Effector memory CD8-positive, alpha-beta T cell (primary cell): ENCODE data around the gene HM13.
"Not testable (repeated sequence)": the region's sequence is repeated elsewhere in the genome, so short reads cannot be mapped to it uniquely, and the experiment has no call there.

Source experiments
- ATAC-seq: fragments of 150-1000 bp; cut with Tn5 transposase; replicated peaks from 2 replicates; pipeline ENCODE4 v1.10.0; 2021; ENCODE audit warnings: mild to moderate bottlenecking, moderate library complexity
- DNase-seq, 3 experiments: peaks; one replicate each; pipeline ENCODE4 v3.0.0; 2021
- H3K27ac Mint-ChIP-seq, 2 donors: one replicate each; pipeline ENCODE4 v1.8.0; 2022; ENCODE audit warnings: mild to moderate bottlenecking in 2 of 2, mixed read lengths in 2 of 2, moderate library complexity in 2 of 2
- H3K27me3 Mint-ChIP-seq, 2 donors: one replicate each; pipeline ENCODE4 v1.8.0; 2022; ENCODE audit warnings: mixed read lengths in 2 of 2
- H3K36me3 Mint-ChIP-seq: one replicate; pipeline ENCODE4 v1.8.0; 2022; ENCODE audit warnings: mild to moderate bottlenecking, moderate library complexity, mixed read lengths; ENCODE audit not compliant: insufficient read depth
- H3K4me1 Mint-ChIP-seq, 2 donors: one replicate each; pipeline ENCODE4 v1.8.0; 2022; ENCODE audit warnings: low read depth in 2 of 2, mixed read lengths in 2 of 2
- H3K4me3 Mint-ChIP-seq, 2 donors: one replicate each; pipeline ENCODE4 v1.8.0; 2022; ENCODE audit warnings: mild to moderate bottlenecking in 2 of 2, mixed read lengths in 2 of 2, moderate library complexity in 2 of 2
- H3K9me3 Mint-ChIP-seq, 2 donors: one replicate each; pipeline ENCODE4 v1.8.0; 2022; ENCODE audit warnings: mixed read lengths in 2 of 2
- total RNA-seq, 9 experiments: gene quantifications; one replicate each; lab custom pipeline; 2026; lab: John Stamatoyannopoulos, UW

HM13 gene, protein sequence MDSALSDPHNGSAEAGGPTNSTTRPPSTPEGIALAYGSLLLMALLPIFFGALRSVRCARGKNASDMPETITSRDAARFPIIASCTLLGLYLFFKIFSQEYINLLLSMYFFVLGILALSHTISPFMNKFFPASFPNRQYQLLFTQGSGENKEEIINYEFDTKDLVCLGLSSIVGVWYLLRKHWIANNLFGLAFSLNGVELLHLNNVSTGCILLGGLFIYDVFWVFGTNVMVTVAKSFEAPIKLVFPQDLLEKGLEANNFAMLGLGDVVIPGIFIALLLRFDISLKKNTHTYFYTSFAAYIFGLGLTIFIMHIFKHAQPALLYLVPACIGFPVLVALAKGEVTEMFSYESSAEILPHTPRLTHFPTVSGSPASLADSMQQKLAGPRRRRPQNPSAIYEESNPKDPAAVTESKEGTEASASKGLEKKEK
- 59.0 to 143 (median 105) reads per million in 9 experiments for total RNA-seq

DNA sequence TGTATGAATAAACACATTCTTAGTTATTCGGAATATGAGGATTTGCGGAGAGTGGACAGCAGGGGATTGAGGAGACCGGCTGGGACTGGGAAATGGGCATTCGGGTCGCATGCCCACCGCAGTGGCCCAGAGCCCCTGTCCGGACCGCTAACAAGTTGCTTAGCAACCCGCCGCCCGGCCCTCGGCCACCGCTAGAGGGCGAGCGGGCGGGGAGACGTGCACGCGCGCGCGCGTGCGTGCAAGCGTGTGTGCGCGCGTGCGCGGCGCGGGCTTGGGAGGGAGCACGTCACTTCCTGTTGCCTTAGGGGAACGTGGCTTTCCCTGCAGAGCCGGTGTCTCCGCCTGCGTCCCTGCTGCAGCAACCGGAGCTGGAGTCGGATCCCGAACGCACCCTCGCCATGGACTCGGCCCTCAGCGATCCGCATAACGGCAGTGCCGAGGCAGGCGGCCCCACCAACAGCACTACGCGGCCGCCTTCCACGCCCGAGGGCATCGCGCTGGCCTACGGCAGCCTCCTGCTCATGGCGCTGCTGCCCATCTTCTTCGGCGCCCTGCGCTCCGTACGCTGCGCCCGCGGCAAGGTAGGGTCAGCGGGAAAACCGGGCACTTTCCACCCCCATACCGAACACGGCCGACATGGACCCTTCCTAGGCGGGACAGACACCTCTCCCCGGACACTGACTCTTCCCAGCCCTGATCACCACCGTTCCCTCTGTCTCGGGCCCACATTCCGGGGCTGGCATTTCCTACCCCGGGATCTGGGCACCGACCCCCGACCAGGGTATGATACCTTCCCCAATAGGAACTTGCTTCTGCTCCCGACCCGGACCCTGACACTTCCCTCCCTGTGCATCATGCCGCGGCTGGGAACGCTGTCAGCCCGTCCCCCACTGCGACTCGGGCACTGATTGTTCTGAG lies at the start of gene HM13:
HM13 (plus strand) TSS at position 289 of the 918 bp plus-strand sequence; CDS start at position 399, 110 bp downstream.
- ATAC-seq = peak; percentile 88

DNA sequence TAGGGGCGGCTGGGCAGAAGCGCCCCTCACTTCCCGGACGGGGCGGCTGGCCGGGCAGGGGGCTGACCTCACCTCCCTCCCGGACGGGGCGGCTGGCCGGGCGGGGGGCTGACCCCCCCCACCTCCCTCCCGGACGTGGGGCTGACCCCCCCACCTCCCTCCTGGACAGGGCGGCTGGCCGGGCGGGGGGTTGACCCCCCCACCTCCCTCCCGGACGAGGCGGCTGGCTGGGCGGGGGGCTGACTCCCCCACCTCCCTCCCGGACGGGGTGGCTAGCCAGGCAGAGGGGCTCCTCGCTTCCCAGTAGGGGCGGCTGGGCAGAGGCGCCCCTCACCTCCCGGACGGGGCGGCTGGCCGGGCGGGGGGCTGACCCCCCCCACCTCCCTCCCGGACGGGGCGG lies 43.3 kb upstream of the HM13 start:
- H3K36me3 Mint-ChIP-seq, DNase-seq, ATAC-seq, H3K4me1 Mint-ChIP-seq, H3K9me3 Mint-ChIP-seq, H3K4me3 Mint-ChIP-seq, H3K27ac Mint-ChIP-seq: not testable (repeated sequence)
- H3K27me3 Mint-ChIP-seq = peaks cover 27 to 54% of the 10 kb centered on the region in 2 donors

More for the DNA sequence above, at the start of gene HM13:
- Mint-ChIP-seq H3K36me3 (peaks cover 7% of the 10 kb centered on the region), H3K27ac (no peak within 1 kb of the TSS), H3K9me3 (no peaks in the 10 kb centered on the region), H3K4me1 (peaks cover 4 to 10% of the 10 kb centered on the region in 2 donors), H3K27me3 (peaks cover under 1 to 2% of the 10 kb centered on the region in 2 donors), H3K4me3 (no peak within 1 kb of the TSS)
- DNase-seq = peak; percentile 82 to 83 (median 83)

DNA sequence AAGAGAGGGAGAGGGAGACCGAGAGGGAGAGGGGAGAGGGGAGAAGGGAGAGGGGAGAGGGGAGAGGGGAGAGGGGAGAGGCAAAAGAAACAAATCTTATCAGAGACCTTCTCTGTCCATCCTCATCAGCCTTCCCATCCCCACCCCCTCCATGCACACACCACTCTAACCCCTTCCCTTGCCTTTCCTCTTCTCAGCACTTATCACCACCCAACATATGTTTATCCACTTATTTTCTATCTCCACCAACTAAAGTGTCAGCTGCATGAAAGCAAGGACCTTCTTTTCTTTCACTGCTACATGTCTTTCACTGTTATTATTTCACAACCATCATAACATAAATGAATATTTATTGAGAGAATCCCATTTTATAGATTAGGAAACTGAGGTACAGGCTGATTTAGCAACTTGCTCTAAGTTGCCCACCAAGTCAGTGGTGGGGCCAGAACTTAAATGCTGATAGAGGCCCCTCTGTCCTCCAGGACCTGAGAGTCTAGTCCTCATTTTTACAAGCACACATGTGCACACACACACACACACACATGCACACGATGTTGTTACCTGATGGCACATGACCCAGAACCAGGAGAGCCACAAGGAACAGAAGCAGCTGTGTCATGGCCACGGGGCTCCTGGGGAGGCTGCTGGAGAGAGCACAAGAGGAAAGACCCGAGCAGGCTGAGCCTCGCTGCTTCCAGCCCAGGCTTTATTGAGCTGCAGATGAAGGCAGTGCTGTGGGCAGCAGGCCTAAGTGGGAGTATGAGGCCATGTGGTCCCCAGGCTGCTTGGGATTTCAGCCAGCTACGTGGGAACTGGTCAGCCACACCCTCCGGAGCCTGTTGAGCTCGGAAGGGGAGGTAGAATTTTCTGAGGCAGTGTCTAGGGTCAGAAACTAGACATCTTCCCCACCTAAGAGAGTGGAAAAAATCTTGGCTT lies 41.6 kb upstream of the HM13 start:
- H3K27ac Mint-ChIP-seq = no peak overlapping the region
- ATAC-seq (no peak), DNase-seq (no peak)
- no peaks in the 10 kb centered on the region for H3K36me3 Mint-ChIP-seq
- peaks cover 2 to 3% of the 10 kb centered on the region in 2 donors for H3K4me1 Mint-ChIP-seq
- H3K27me3 Mint-ChIP-seq = peaks cover 44 to 58% of the 10 kb centered on the region in 2 donors
- no peaks in the 10 kb centered on the region for H3K9me3 Mint-ChIP-seq
- no peak overlapping the region for H3K4me3 Mint-ChIP-seq

DNA sequence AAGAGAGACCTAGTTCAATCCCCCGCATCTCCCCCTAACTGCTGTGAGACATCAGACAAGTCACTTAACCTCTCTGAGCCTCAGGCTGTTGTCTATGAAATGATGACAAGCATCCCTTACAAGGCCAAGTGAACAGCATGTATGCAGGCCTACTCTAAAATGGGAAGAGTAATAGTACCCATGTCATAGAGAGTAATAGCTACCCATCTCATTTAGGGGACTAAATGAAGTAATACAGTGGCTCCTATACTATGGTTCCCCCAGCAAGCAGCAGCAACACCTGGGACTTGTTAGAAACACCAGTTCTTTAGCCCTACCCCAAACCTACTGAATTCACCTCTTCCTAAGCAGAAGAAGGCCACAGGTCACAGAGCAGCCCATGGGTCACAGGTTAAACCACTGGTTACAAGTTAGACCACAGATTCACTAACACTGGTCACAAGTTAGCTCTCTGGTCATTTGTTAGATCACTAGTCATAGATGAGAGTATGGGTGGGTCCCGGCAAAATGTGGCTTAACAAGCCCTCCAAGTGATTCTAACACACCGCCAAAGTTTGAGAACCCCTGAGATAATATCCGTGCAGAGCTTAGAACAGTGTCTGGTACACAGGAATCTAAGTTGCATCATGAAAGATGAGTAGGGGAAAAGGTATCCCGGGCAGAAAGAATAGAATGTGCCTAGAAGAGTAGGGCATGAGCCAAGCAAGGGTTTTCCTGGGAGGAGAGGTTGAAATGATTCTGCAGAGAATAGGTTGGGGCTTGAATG lies 40.7 kb upstream of the HM13 start:
- DNase-seq (no peak), ATAC-seq (no peak)
- no peak overlapping the region for H3K27ac Mint-ChIP-seq
- H3K9me3 Mint-ChIP-seq = no peaks in the 10 kb centered on the region
- no peak overlapping the region for H3K4me3 Mint-ChIP-seq
- peaks cover 47 to 58% of the 10 kb centered on the region in 2 donors for H3K27me3 Mint-ChIP-seq
- no peaks in the 10 kb centered on the region for H3K36me3 Mint-ChIP-seq
- H3K4me1 Mint-ChIP-seq = peaks cover 2 to 3% of the 10 kb centered on the region in 2 donors

DNA sequence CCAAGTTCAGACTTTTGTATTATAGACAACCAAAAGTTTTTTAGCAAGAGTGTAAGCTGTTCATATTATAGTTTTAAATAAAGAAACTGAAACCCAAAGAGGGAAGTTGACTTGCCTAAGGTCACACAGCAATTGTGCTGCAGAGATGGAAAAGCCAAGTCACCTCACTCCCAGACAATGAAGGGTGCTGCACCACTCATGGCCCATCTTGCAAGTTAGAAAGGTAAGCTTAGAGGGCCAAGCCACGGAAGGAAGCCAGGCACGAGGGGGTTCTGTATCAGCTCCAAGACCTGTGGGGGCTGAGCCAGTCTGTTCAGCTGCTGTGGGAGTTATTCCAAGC lies 40.2 kb upstream of the HM13 start:
- peaks cover 47 to 62% of the 10 kb centered on the region in 2 donors for H3K27me3 Mint-ChIP-seq
- no peak for ATAC-seq

DNA sequence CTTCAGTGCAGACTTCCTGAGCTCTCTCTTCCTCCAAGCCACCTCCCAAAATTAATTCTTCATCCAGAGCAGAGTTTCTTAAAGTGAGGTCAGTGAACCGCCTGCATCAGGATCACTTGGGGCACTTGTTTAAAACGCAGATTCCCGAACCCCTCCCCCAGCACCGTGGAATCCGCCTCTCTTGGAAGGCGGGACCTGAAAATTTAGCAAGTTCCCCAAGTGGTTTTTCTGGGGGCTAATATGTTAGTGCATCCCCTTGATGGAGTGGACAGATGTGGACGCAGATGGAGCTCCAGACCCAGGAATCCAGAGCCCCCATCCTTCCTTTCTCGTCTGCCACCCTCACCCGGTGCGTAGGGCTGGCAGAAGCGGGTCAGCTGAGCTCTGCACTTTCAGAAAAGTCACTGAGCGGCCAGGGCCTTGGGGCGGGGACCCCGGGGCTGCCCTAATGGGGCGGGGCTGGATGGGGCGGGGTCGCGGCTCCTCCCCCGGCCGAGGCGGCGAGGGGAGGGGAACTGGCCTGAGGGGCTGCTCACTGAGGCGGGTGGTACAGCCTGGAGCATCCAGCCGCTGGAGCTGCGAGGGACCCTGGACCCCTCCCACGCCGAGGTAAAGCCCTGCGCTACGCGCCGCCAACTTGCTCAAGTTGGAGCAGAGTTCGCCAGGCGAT lies 39.3 kb upstream of the HM13 start, which contains the start of the genes DEFB124 and REM1:
DEFB124 (minus strand) TSS at position 370 of the 670 bp plus-strand sequence. CDS start 2,114 bp downstream, outside the sequence.
REM1 (plus strand) TSS at position 531 of the 670 bp plus-strand sequence. CDS start 1,158 bp downstream, outside the sequence.
- Mint-ChIP-seq H3K4me1 (peaks cover 2 to 3% of the 10 kb centered on the region in 2 donors), H3K4me3 (peak within 1 kb of the TSS in 1 of 2 donors; percentile 6), H3K27ac (no peak within 1 kb of the TSS), H3K36me3 (no peaks in the 10 kb centered on the region), H3K27me3 (peaks cover 47 to 67% of the 10 kb centered on the region in 2 donors), H3K9me3 (no peaks in the 10 kb centered on the region)
- DNase-seq = no peak
- ATAC-seq = no peak

More for the DNA sequence above, 40.2 kb upstream of the HM13 start:
- H3K4me1 Mint-ChIP-seq = peaks cover 2 to 3% of the 10 kb centered on the region in 2 donors
- no peaks in the 10 kb centered on the region for H3K36me3 Mint-ChIP-seq
- no peaks in the 10 kb centered on the region for H3K9me3 Mint-ChIP-seq
- H3K27ac Mint-ChIP-seq = no peak overlapping the region
- no peak for DNase-seq
- H3K4me3 Mint-ChIP-seq = no peak overlapping the region

DNA sequence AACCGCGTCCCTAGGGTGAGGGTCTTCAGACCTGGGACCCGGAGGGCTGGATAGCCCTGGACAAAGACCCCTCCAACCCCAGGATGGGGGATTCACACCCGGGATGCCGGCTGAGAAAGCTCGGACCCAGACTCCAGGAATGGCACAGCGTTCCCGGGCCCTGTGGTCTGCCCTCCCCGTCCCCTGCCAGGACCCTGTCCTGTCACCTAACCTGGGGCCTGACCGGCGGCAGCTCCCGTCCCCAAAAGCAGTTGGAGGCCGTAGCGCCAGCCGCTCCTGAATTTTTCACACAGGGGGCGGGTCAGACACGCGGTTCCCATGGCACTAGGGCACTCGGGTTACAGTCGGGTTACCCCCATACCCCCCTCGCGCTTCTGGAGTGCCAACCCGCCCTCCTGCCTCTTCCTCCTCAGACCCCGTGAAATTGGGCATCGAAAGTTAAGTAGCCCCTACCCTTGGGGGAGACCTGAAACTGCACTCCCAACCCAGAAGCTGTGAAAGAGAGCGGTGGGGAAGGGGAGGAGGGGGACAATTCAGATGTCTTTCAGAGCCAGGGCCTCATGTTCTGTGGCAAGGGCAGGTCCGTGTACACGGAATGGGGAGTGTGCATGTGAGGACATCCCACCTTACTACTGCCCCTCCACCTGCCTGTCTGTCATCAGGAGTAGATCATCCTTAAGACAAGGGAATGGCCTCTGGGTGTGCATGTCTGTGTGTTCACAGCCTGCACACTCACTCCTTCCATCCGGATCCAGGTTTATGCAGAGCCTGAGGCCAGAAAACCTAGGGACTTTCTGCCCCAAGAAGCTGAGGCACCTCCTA lies 38.6 kb upstream of the HM13 start:
- no peak for DNase-seq
- Mint-ChIP-seq H3K4me1 (peaks cover 2 to 3% of the 10 kb centered on the region in 2 donors), H3K9me3 (no peaks in the 10 kb centered on the region), H3K36me3 (no peaks in the 10 kb centered on the region), H3K4me3 (peak overlapping the region in 1 of 2 donors; percentile 6), H3K27me3 (peaks cover 47 to 67% of the 10 kb centered on the region in 2 donors), H3K27ac (no peak overlapping the region)
- no peak for ATAC-seq

DNA sequence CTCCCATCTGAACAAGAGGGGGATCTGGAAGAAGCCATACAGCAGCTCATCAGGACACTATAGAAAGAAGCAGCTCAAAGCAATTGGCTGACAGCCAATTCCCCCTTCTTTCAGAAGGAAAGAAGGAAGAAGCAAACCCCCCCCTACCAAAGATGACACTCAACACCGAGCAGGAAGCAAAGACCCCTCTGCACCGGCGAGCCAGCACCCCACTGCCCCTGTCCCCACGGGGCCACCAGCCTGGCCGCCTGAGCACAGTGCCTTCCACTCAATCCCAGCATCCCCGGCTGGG lies 38.0 kb upstream of the HM13 start:
- ATAC-seq (no peak), DNase-seq (no peak)
- Mint-ChIP-seq H3K27me3 (peaks cover 50 to 72% of the 10 kb centered on the region in 2 donors), H3K4me1 (peaks cover 2 to 3% of the 10 kb centered on the region in 2 donors), H3K27ac (no peak overlapping the region), H3K36me3 (no peaks in the 10 kb centered on the region), H3K9me3 (no peaks in the 10 kb centered on the region), H3K4me3 (no peak overlapping the region)

DNA sequence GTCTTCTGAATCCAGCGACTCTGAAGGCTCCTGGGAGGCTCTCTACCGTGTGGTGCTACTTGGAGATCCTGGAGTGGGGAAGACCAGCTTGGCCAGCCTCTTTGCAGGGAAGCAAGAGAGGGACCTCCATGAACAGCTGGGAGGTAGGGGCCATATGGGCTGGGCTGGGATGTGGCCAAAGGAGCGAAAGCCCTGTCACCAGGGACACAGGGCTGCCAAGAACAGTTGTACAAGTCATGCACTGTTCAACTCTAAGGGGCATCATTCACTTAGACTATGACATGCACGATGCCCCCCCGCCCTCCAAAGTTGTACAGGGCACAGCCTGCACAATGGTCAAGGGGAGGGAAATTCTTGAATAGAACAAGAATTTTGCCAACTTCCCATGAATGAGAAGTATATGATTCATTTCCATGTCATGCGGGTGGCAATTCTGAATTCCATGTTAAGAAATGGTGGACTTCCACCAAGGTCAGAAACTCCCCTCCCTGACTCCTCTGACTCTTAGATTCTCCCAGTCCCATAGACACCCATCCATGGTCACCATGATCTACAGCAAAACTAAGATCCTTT lies 37.5 kb upstream of the HM13 start:
- Mint-ChIP-seq H3K27me3 (peaks cover 54 to 76% of the 10 kb centered on the region in 2 donors), H3K9me3 (no peaks in the 10 kb centered on the region), H3K4me3 (no peak overlapping the region), H3K36me3 (no peaks in the 10 kb centered on the region), H3K4me1 (peaks cover 2 to 3% of the 10 kb centered on the region in 2 donors), H3K27ac (no peak overlapping the region)
- no peak for ATAC-seq
- DNase-seq = no peak

DNA sequence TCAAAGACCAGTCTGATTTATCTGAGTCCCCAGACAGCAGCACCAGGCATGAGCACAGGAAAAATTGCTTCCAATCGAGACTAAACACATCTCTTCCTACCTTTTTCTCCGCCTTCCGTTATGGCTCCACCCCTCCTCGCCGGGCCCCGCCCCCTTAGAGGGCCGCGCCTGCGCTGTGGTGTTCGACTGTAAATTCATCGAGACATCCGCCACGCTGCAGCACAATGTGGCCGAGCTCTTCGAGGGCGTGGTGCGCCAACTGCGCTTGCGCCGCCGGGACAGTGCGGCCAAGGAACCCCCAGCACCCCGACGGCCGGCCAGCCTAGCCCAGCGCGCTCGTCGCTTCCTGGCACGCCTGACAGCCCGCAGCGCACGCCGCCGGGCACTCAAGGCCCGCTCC lies 30.2 kb upstream of the HM13 start:
- no peaks in the 10 kb centered on the region for H3K9me3 Mint-ChIP-seq
- no peak overlapping the region for H3K27ac Mint-ChIP-seq
- no peaks in the 10 kb centered on the region for H3K36me3 Mint-ChIP-seq
- no peak for ATAC-seq
- H3K4me3 Mint-ChIP-seq = no peak overlapping the region
- H3K27me3 Mint-ChIP-seq = peaks cover 30 to 58% of the 10 kb centered on the region in 2 donors
- DNase-seq = peak in 1 of 3 experiments; percentile 15
- peaks cover 0 to 2% of the 10 kb centered on the region in 2 donors for H3K4me1 Mint-ChIP-seq
